Neural crest cell (in vitro differentiated cells): ENCODE measurements around the gene RRP1. TPM values are rescaled to one million over a fixed set of nuclear protein-coding genes. Genes with fewer than 3 reads are reported as not detected.

Experiments used
- DNase-seq: peaks from one replicate; pipeline ENCODE4 v3.0.0; 2021; ENCODE audit warnings: low read depth, mixed read lengths, low spot score
- H3K27ac Mint-ChIP-seq: one replicate; pipeline ENCODE4 v1.8.0; 2021; ENCODE audit warnings: mild to moderate bottlenecking, mixed read lengths; ENCODE audit not compliant: unreplicated experiment
- H3K27me3 Mint-ChIP-seq: 2 replicates; pipeline ENCODE4 v1.8.0; 2021; ENCODE audit warnings: low read depth, mild to moderate bottlenecking, mixed read lengths
- H3K36me3 Mint-ChIP-seq: 2 replicates; pipeline ENCODE4 v1.8.0; 2021; ENCODE audit warnings: low read depth, mild to moderate bottlenecking, mixed read lengths
- H3K4me1 Mint-ChIP-seq: 2 replicates; pipeline ENCODE4 v1.8.0; 2021; ENCODE audit warnings: mixed read lengths
- H3K4me3 Mint-ChIP-seq: one replicate; pipeline ENCODE4 v1.8.0; 2021; ENCODE audit warnings: mild to moderate bottlenecking, mixed read lengths
- H3K9me3 Mint-ChIP-seq: 2 replicates; pipeline ENCODE4 v1.8.0; 2021; ENCODE audit warnings: mixed read lengths
- CTCF ChIP-seq: fragments of 200-600 bp; sonication (generic); conservative IDR thresholded peaks from 2 replicates; pipeline ENCODE4 v1.5.0; 2021; ENCODE audit warnings: antibody characterized with exemption, mild to moderate bottlenecking
- total RNA-seq: library from RNA; stranded (reverse); gene quantifications from 2 replicates; pipeline ENCODE4 v1.2.1, GENCODE V29; 2021

RRP1 gene
- total RNA-seq, 1 donor from 2014 or later: 49.0 TPM

- Mint-ChIP-seq H3K27ac (no peak overlapping the region), H3K9me3 (no peaks in the 10 kb centered on the region), H3K4me3 (peak overlapping the region; percentile 47), H3K4me1 (peaks cover 44% of the 10 kb centered on the region), H3K36me3 (no peaks in the 10 kb centered on the region), H3K27me3 (peaks cover 2% of the 10 kb centered on the region)
- no peak for TF ChIP-seq CTCF
- no peak for DNase-seq
These were observed 18.1 kb upstream of the RRP1 start for GRCh38 chr21:43771199-43771675.

GRCh38 chr21:43771698-43772424, 17.5 kb upstream of the RRP1 start:
- H3K36me3 Mint-ChIP-seq: no peaks in the 10 kb centered on the region
- H3K4me1 Mint-ChIP-seq: peaks cover 44% of the 10 kb centered on the region
- TF ChIP-seq CTCF: no peak
- no peak overlapping the region for H3K27ac Mint-ChIP-seq
- peak overlapping the region; percentile 47 for H3K4me3 Mint-ChIP-seq
- no peaks in the 10 kb centered on the region for H3K9me3 Mint-ChIP-seq
- no peak for DNase-seq
- peaks cover 2% of the 10 kb centered on the region for H3K27me3 Mint-ChIP-seq

GRCh38 chr21:43772425-43772821, 17.0 kb upstream of the RRP1 start:
- TF ChIP-seq CTCF: no peak
- Mint-ChIP-seq H3K9me3 (no peaks in the 10 kb centered on the region), H3K36me3 (no peaks in the 10 kb centered on the region), H3K4me3 (no peak overlapping the region), H3K27ac (no peak overlapping the region), H3K4me1 (peaks cover 41% of the 10 kb centered on the region), H3K27me3 (peaks cover 2% of the 10 kb centered on the region)
- DNase-seq: no peak

DNA sequence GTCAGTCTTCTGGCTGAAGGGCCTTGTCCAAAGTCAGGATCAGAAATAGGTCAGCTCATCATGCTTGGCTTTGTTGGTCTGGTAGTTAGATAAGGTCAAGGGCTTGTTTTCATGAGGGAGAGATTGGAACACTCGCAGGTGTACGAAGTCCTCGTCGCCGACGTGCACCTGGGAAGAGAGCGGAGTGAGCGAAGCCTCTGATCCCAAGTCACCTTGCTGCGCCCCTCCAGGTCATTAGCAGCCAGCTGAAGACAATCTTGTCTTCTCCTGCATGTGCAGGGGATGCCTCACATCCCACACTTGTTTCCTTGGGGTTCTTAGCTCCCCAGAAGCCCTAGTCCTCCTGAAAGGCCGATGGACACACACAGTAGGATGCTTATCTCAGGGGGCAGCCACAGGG, 15.2 kb upstream of the RRP1 start:
- DNase-seq: no peak
- peak overlapping the region; percentile 97 for H3K4me3 Mint-ChIP-seq
- no peak for TF ChIP-seq CTCF
- no peak overlapping the region for H3K27ac Mint-ChIP-seq
- H3K4me1 Mint-ChIP-seq: peaks cover 39% of the 10 kb centered on the region
- H3K27me3 Mint-ChIP-seq: peaks cover 2% of the 10 kb centered on the region
- H3K36me3 Mint-ChIP-seq: no peaks in the 10 kb centered on the region
- H3K9me3 Mint-ChIP-seq: no peaks in the 10 kb centered on the region

- peaks cover 2% of the 10 kb centered on the region for H3K27me3 Mint-ChIP-seq
- no peak for TF ChIP-seq CTCF
- no peak for DNase-seq
- H3K4me1 Mint-ChIP-seq: peaks cover 38% of the 10 kb centered on the region
- H3K27ac Mint-ChIP-seq: no peak overlapping the region
- peak overlapping the region; percentile 97 for H3K4me3 Mint-ChIP-seq
- no peaks in the 10 kb centered on the region for H3K36me3 Mint-ChIP-seq
- H3K9me3 Mint-ChIP-seq: no peaks in the 10 kb centered on the region
These were observed 14.2 kb upstream of the RRP1 start for GRCh38 chr21:43775190-43775589.
